GM12878 (cell line): ENCODE data around the gene TRIB2. TPM values are rescaled to one million over a fixed set of nuclear protein-coding genes. Genes with fewer than 3 reads are reported as not detected.

Experiments used
- ATAC-seq: fragments of 200-7000 bp; cut with Tn5 transposase; 3 replicates; pipeline ENCODE4 v1.9.1; 2020; ENCODE audit warnings: mild to moderate bottlenecking, moderate library complexity
- BruUV-seq: library from RNA; stranded (reverse); fragments of 400-500 nt; replicated peaks from 2 replicates; lab custom pipeline; 2021; lab: Mats Ljungman, UMichigan
- CTCF ChIA-PET: fragments of 300-600 bp; sonication (Branson Sonifier 250); formaldehyde crosslinking; extraction: SDS; loops from one replicate; lab custom pipeline; 2021; ENCODE audit warnings: inconsistent platforms; lab: Yijun Ruan, JAX
- POLR2A ChIA-PET: fragments of 350-600 bp; formaldehyde crosslinking; extraction: SDS; loops from one replicate; lab custom pipeline; 2021; ENCODE audit warnings: inconsistent platforms; lab: Charles Lee
- RAD21 ChIA-PET: fragments of 300-600 bp; sonication (Branson Sonifier 250); formaldehyde crosslinking; loops from one replicate; lab custom pipeline; 2023; ENCODE audit warnings: antibody characterized with exemption; ENCODE audit not compliant: unreplicated experiment; lab: Charles Lee
- SMC1A ChIA-PET: fragments of 300-600 bp; sonication (Branson Sonifier 250); formaldehyde crosslinking; loops from one replicate; lab custom pipeline; 2023; ENCODE audit not compliant: unreplicated experiment, uncharacterized antibody; lab: Charles Lee
- DNase-seq: peaks from one replicate; pipeline ENCODE4 v3.0.0-alpha.2; 2011; ENCODE audit warnings: low read depth, low spot score
- FAIRE-seq: peaks from 3 replicates; lab custom pipeline; 2011; peaks lifted over from hg19 to GRCh38; lab: Jason Lieb, UNC
- H2AFZ ChIP-seq: 2 replicates; pipeline ENCODE4 v1.6.0; 2011; ENCODE audit warnings: low read depth, low read length, control low read depth; ENCODE audit not compliant: control insufficient read depth
- H3K27ac ChIP-seq: 2 replicates; pipeline ENCODE4 v1.5.1; 2011; ENCODE audit warnings: control low read depth; ENCODE audit not compliant: control insufficient read depth, insufficient read depth
- H3K27me3 ChIP-seq, 2 experiments: replicated peaks in 1 of 2; 2 replicates each; pipeline versions ENCODE4 v1.6.0 to v1.6.1; 2011; ENCODE audit warnings: low read length in 1 of 2; ENCODE audit not compliant: control insufficient read depth in 2 of 2, insufficient read depth in 2 of 2
- H3K36me3 ChIP-seq, 2 experiments: 2 replicates each; pipeline ENCODE4 v1.5.1; 2011; ENCODE audit warnings: low read length in 1 of 2; ENCODE audit not compliant: control insufficient read depth in 2 of 2, insufficient read depth in 2 of 2
- H3K4me1 ChIP-seq: 2 replicates; pipeline ENCODE4 v1.6.1; 2011; ENCODE audit warnings: mild to moderate bottlenecking, low read length, moderate library complexity, mixed read lengths; ENCODE audit not compliant: control insufficient read depth, insufficient read depth
- H3K4me2 ChIP-seq: 2 replicates; pipeline ENCODE4 v1.6.0; 2011; ENCODE audit warnings: control low read depth; ENCODE audit not compliant: control insufficient read depth, insufficient read depth
- H3K4me3 ChIP-seq: fragments of 200-600 bp; sonication (generic); 2 replicates; pipeline ENCODE4 v1.5.1; 2016
- H3K79me2 ChIP-seq: 2 replicates; pipeline ENCODE4 v1.6.0; 2011; ENCODE audit warnings: low read length; ENCODE audit not compliant: control insufficient read depth, insufficient read depth
- H3K9ac ChIP-seq: 2 replicates; pipeline ENCODE4 v1.8.0; 2011; ENCODE audit warnings: low read length, control low read depth, mixed read lengths; ENCODE audit not compliant: control insufficient read depth, insufficient read depth
- H3K9me3 ChIP-seq: replicated peaks from 3 replicates; pipeline ENCODE4 v1.5.1; 2011; ENCODE audit warnings: mild to moderate bottlenecking, low read length; ENCODE audit not compliant: control insufficient read depth, insufficient read depth
- H4K20me1 ChIP-seq: 2 replicates; pipeline ENCODE4 v1.6.0; 2011; ENCODE audit not compliant: control insufficient read depth, insufficient read depth
- BCL11A ChIP-seq: IDR thresholded peaks from 2 replicates; pipeline ENCODE4 v1.6.1; 2011; ENCODE audit warnings: low read depth, low read length
- BHLHE40 ChIP-seq, 2 experiments: fragments of 450-650 bp in 1 of 2; IDR thresholded peaks; 2 replicates each; pipeline ENCODE4 v1.6.1; 2011 to 2017; ENCODE audit warnings: low read depth in 2 of 2, borderline replicate concordance in 1 of 2, improper control_type of control experiment in 1 of 2, low read length in 1 of 2, mild to moderate bottlenecking in 1 of 2
- EP300 ChIP-seq, 2 experiments: fragments of 150-350 bp in 1 of 2; IDR thresholded peaks; 2 replicates each; pipeline ENCODE4 v1.6.1; 2011 to 2012; ENCODE audit warnings: low read depth in 2 of 2, low read length in 2 of 2, borderline replicate concordance in 1 of 2, improper control_type of control experiment in 1 of 2, inconsistent platforms in 1 of 2; ENCODE audit not compliant: control insufficient read depth in 1 of 2
- ETV6 ChIP-seq, 2 experiments: fragments of 450-650 bp in 1 of 2; IDR thresholded peaks in 1 of 2; conservative IDR thresholded peaks in 1 of 2; 2 replicates each; pipeline ENCODE4 v1.6.1; 2014; ENCODE audit warnings: antibody characterized with exemption in 1 of 2, borderline replicate concordance in 1 of 2, low read depth in 1 of 2, mild to moderate bottlenecking in 1 of 2, moderate library complexity in 1 of 2
- JUND ChIP-seq: IDR thresholded peaks from 2 replicates; pipeline ENCODE4 v1.6.1; 2012; ENCODE audit warnings: low read depth, mild to moderate bottlenecking, low read length, improper control_type of control experiment, moderate library complexity
- MEF2A ChIP-seq: IDR thresholded peaks from 2 replicates; pipeline ENCODE4 v1.6.1; 2011; ENCODE audit warnings: low read depth, mild to moderate bottlenecking, low read length, moderate library complexity; ENCODE audit not compliant: insufficient read depth
- NFXL1 ChIP-seq: fragments of 450-650 bp; IDR thresholded peaks from 2 replicates; pipeline ENCODE4 v1.6.1; 2017; ENCODE audit warnings: antibody characterized with exemption, mild to moderate bottlenecking, borderline replicate concordance
- POU2F2 ChIP-seq: IDR thresholded peaks from 3 replicates; pipeline ENCODE4 v1.6.1; 2011; ENCODE audit warnings: low read depth, mild to moderate bottlenecking, low read length, borderline replicate concordance
- RAD51 ChIP-seq: fragments of 450-650 bp; IDR thresholded peaks from 2 replicates; pipeline ENCODE4 v1.6.1; 2016; ENCODE audit warnings: moderate library complexity, mild to moderate bottlenecking, inconsistent platforms
- TBL1XR1 ChIP-seq: IDR thresholded peaks from 2 replicates; pipeline ENCODE4 v1.6.1; 2012; ENCODE audit warnings: low read depth, low read length, improper control_type of control experiment
- ZNF274 ChIP-seq: IDR thresholded peaks from one replicate; pipeline ENCODE4 v1.8.0; 2011; ENCODE audit not compliant: insufficient read length, insufficient read depth
- WGBS: methylation state at CpG from one replicate; pipeline ENCODE4 v1.1.6; 2016; ENCODE audit warnings: low lambda C conversion rate; ENCODE audit not compliant: insufficient replicate concordance, insufficient coverage; ENCODE audit errors: missing lambda C conversion rate; 5-methylcytosine and 5-hydroxymethylcytosine counted together
- in situ Hi-C: fragments of 300-500 bp; cut with MboI; formaldehyde crosslinking; loops from 9 replicates; pipeline ENCODE4 v1.14.3; 2018; ENCODE audit warnings: mixed read lengths
- intact Hi-C: fragments of 100-400 bp; cut with micrococcal nuclease; formaldehyde crosslinking; loops from one replicate; pipeline ENCODE4 v1.14.2; 2022; ENCODE audit not compliant: unreplicated experiment
- polyA plus RNA-seq, 11 experiments: library from polyadenylated mRNA; depleted of rRNA in 4 of 11; unstranded in 6 of 11; stranded (reverse) in 5 of 11; fragments of >200 nt; fragmentation: Nextera tagmentation in 4 of 11; fragmentation: Illumina TruSeq in 1 of 11; extraction: Ambion mirVana in 4 of 11; extraction: Trizol in 1 of 11; gene quantifications; 1 replicate in 1 of 11; 2 replicates in 10 of 11; pipeline versions ENCODE4 v1.2.1 to v1.2.3, GENCODE V29; 2011 to 2016; ENCODE audit warnings: inconsistent platforms in 2 of 11, missing spikeins in 2 of 11, low read depth in 1 of 11
- total RNA-seq, 4 experiments: library from RNA; depleted of rRNA in 3 of 4; stranded (reverse); fragments of >200 nt in 3 of 4; fragmentation: Illumina TruSeq in 1 of 4; extraction: Trizol in 1 of 4; gene quantifications; 2 replicates each; pipeline versions ENCODE4 v1.2.1 to v1.2.3, GENCODE V29; 2013 to 2021
- TF ChIP-seq, protein P1 (sequence below): fragments of 150-350 bp; IDR thresholded peaks from 2 replicates; pipeline ENCODE4 v1.6.1; 2014; ENCODE audit warnings: mild to moderate bottlenecking, low read depth, low read length
- TF ChIP-seq, protein P2 (sequence below): fragments of 150-350 bp; IDR thresholded peaks from 2 replicates; pipeline ENCODE4 v1.6.1; 2016; ENCODE audit warnings: low read depth, low read length

Gene TRIB2
- total and polyA plus RNA-seq, 10 of the 15 experiments (the other 5 are each of a cell fraction or from before 2014, with no cell fraction given), result 1.6 to 9.2 (median 5.2) TPM

DNA sequence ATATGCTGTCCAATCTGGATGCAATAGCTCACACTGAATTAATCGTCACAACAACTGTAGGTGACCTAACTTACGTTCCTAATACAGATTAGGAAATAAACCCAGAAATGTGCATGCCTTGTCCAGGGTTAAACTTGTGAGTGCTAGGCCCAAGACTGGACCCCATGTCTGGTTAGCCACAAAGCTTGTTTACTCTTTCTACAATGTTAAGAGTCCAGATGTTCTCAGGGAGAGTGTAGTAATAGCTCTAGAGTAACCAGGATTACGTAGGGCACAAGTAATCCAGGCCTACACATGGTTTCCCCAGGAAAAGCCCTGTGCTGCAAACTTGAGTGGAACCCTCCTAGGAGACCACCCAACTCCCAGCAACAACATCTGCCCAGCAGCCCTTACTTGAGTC, 26.2 kb downstream of the TRIB2 start:
- WGBS, result 48% methylated on average over 3 of the region's 3 CpGs
- ChIA-PET SMC1A (interaction anchor here (0.8 kb wide), 1 partner anchor 14 kb away, joined by 3 read pairs; no protein-coding TSS in a partner anchor), CTCF (no interaction called here), POLR2A (no interaction called here), RAD21 (no interaction called here)
- ATAC-seq, result no peak
- H4K20me1 ChIP-seq, result no peaks in the 10 kb centered on the region; the same call in 1 of the 2 replicates
- no peak for DNase-seq
- no peak overlapping the region for H3K4me2 ChIP-seq
- no peak for FAIRE-seq
- no peaks in the 10 kb centered on the region for H3K79me2 ChIP-seq
- no TSS peak for BruUV-seq
- no peak overlapping the region for H3K9ac ChIP-seq
- no peaks in the 10 kb centered on the region for H3K4me1 ChIP-seq
- H3K27me3 ChIP-seq, result no peaks in the 10 kb centered on the region
- no peaks in the 10 kb centered on the region for H3K9me3 ChIP-seq
- TF ChIP-seq ZNF274, result no peak
- no peak for TF ChIP-seq NFXL1
- no peak for TF ChIP-seq EP300 (IDR thresholded peaks at IDR 0.05; ENCODE audit: borderline replicate concordance in 1 of 2, control insufficient read depth in 1 of 2, low read depth in 2 of 2, low read length in 2 of 2)
- TF ChIP-seq, protein P1, sequence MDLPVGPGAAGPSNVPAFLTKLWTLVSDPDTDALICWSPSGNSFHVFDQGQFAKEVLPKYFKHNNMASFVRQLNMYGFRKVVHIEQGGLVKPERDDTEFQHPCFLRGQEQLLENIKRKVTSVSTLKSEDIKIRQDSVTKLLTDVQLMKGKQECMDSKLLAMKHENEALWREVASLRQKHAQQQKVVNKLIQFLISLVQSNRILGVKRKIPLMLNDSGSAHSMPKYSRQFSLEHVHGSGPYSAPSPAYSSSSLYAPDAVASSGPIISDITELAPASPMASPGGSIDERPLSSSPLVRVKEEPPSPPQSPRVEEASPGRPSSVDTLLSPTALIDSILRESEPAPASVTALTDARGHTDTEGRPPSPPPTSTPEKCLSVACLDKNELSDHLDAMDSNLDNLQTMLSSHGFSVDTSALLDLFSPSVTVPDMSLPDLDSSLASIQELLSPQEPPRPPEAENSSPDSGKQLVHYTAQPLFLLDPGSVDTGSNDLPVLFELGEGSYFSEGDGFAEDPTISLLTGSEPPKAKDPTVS, result no peak
- no peak for TF ChIP-seq RAD51
- no peak for TF ChIP-seq TBL1XR1
- TF ChIP-seq POU2F2, result no peak
- no peak for TF ChIP-seq BCL11A
- TF ChIP-seq JUND, result no peak
- TF ChIP-seq BHLHE40 (IDR thresholded peaks at IDR 0.05; ENCODE audit: borderline replicate concordance in 1 of 2, low read depth in 2 of 2, low read length in 1 of 2), result no peak
- no peak for TF ChIP-seq MEF2A
- TF ChIP-seq, protein P2, sequence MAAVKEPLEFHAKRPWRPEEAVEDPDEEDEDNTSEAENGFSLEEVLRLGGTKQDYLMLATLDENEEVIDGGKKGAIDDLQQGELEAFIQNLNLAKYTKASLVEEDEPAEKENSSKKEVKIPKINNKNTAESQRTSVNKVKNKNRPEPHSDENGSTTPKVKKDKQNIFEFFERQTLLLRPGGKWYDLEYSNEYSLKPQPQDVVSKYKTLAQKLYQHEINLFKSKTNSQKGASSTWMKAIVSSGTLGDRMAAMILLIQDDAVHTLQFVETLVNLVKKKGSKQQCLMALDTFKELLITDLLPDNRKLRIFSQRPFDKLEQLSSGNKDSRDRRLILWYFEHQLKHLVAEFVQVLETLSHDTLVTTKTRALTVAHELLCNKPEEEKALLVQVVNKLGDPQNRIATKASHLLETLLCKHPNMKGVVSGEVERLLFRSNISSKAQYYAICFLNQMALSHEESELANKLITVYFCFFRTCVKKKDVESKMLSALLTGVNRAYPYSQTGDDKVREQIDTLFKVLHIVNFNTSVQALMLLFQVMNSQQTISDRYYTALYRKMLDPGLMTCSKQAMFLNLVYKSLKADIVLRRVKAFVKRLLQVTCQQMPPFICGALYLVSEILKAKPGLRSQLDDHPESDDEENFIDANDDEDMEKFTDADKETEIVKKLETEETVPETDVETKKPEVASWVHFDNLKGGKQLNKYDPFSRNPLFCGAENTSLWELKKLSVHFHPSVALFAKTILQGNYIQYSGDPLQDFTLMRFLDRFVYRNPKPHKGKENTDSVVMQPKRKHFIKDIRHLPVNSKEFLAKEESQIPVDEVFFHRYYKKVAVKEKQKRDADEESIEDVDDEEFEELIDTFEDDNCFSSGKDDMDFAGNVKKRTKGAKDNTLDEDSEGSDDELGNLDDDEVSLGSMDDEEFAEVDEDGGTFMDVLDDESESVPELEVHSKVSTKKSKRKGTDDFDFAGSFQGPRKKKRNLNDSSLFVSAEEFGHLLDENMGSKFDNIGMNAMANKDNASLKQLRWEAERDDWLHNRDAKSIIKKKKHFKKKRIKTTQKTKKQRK, result no peak
- TF ChIP-seq ETV6 (conservative IDR thresholded peaks at IDR 0.05 in 1 of 2, IDR thresholded peaks at IDR 0.05 in 1 of 2; ENCODE audit: borderline replicate concordance in 1 of 2, low read depth in 1 of 2), result no peak
- no peak overlapping the region for H3K27ac ChIP-seq
- no peak overlapping the region for H3K4me3 ChIP-seq
- no peaks in the 10 kb centered on the region for H3K36me3 ChIP-seq
- no peak overlapping the region for H2AFZ ChIP-seq
- intact Hi-C loops (no loop called here), in situ Hi-C loops (no loop called here)
